ENCODE data around the gene JUP.

JUP gene

DNA sequence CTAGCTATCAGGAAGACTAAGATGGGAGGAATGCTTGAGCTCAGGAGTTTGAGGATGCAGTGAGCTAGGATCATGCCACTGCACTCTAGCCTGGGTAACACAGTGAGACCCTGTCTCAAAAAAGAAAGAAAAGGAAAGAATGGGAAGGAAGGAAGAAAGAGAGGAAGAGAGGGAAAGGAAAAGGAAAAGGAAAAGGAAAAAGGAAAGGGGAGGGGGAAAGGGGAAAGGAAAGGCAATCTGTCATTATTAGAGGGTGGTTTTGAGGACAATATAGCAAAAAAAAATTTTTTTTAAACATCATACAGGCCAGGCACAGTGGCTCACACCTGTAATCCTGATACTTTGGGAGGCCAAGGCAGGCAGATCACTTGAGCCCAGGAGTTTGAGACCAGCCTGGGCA, 20.4 kb downstream of the JUP start:
- H3K36me3 ChIP-seq (ENCODE audit: control insufficient read depth, insufficient read depth, low read length) = peaks cover 82% of the 10 kb centered on the region

GRCh38 chr17:41763327-41763726, 23.2 kb downstream of the JUP start:
- no peaks in the 10 kb centered on the region for H3K9me3 ChIP-seq (ENCODE audit: control insufficient read depth, insufficient read depth, low read depth, low read length)
- no peak overlapping the region for H3K4me3 ChIP-seq (ENCODE audit: low read depth, low read length)
- H3K27ac ChIP-seq (ENCODE audit: low read depth, low read length) = no peak overlapping the region
- no peaks in the 10 kb centered on the region for H3K4me1 ChIP-seq (ENCODE audit: control insufficient read depth, insufficient read depth, low read length)
- H3K36me3 ChIP-seq (ENCODE audit: control insufficient read depth, insufficient read depth, low read length) = peaks cover 76% of the 10 kb centered on the region
- H3K9ac ChIP-seq (ENCODE audit: low read length) = no peak overlapping the region
- no peaks in the 10 kb centered on the region for H3K27me3 ChIP-seq (ENCODE audit: control insufficient read depth, insufficient read depth, low read length)

More for the DNA sequence above, 20.4 kb downstream of the JUP start:
- Histone ChIP-seq H3K4me3 (ENCODE audit: low read depth, low read length) (no peak overlapping the region), H3K27ac (ENCODE audit: low read depth, low read length) (no peak overlapping the region), H3K27me3 (ENCODE audit: control insufficient read depth, insufficient read depth, low read length) (no peaks in the 10 kb centered on the region), H3K9me3 (ENCODE audit: control insufficient read depth, insufficient read depth, low read depth, low read length) (no peaks in the 10 kb centered on the region), H3K9ac (ENCODE audit: low read length) (no peak overlapping the region), H3K4me1 (ENCODE audit: control insufficient read depth, insufficient read depth, low read length) (no peaks in the 10 kb centered on the region)

GRCh38 chr17:41762841-41763240, 23.7 kb downstream of the JUP start:
- no peaks in the 10 kb centered on the region for H3K4me1 ChIP-seq (ENCODE audit: control insufficient read depth, insufficient read depth, low read length)
- no peaks in the 10 kb centered on the region for H3K9me3 ChIP-seq (ENCODE audit: control insufficient read depth, insufficient read depth, low read depth, low read length)
- H3K27me3 ChIP-seq (ENCODE audit: control insufficient read depth, insufficient read depth, low read length) = no peaks in the 10 kb centered on the region
- H3K27ac ChIP-seq (ENCODE audit: low read depth, low read length) = no peak overlapping the region
- no peak overlapping the region for H3K4me3 ChIP-seq (ENCODE audit: low read depth, low read length)
- no peak overlapping the region for H3K9ac ChIP-seq (ENCODE audit: low read length)
- peaks cover 78% of the 10 kb centered on the region for H3K36me3 ChIP-seq (ENCODE audit: control insufficient read depth, insufficient read depth, low read length)

DNA sequence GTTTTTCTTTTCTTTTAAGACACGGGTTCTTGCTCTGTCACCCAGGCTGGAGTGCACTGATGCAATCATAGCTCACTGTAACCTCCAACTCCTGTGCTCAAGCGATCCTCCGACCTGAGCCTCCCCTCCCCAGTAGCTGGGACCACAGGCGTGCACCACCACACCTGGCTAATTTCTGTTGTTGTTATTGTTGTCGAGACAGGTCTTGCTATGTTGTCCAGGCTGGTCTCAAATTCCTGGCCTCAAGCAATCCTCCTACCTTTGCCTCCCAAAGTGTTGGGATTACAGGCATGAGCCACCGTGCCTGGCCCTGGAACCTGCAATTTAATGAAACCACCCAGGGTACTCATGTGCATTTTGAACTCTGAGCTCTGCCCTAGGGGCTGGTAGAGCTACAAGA, 24.1 kb downstream of the JUP start:
- no peak overlapping the region for H3K4me3 ChIP-seq (ENCODE audit: low read depth, low read length)
- no peaks in the 10 kb centered on the region for H3K9me3 ChIP-seq (ENCODE audit: control insufficient read depth, insufficient read depth, low read depth, low read length)
- H3K4me1 ChIP-seq (ENCODE audit: control insufficient read depth, insufficient read depth, low read length) = no peaks in the 10 kb centered on the region
- H3K9ac ChIP-seq (ENCODE audit: low read length) = no peak overlapping the region
- peaks cover 78% of the 10 kb centered on the region for H3K36me3 ChIP-seq (ENCODE audit: control insufficient read depth, insufficient read depth, low read length)
- no peak overlapping the region for H3K27ac ChIP-seq (ENCODE audit: low read depth, low read length)
- no peaks in the 10 kb centered on the region for H3K27me3 ChIP-seq (ENCODE audit: control insufficient read depth, insufficient read depth, low read length)

GRCh38 chr17:41760878-41761277, 25.6 kb downstream of the JUP start:
- Histone ChIP-seq H3K9ac (ENCODE audit: low read length) (no peak overlapping the region), H3K4me3 (ENCODE audit: low read depth, low read length) (no peak overlapping the region), H3K27me3 (ENCODE audit: control insufficient read depth, insufficient read depth, low read length) (no peaks in the 10 kb centered on the region), H3K4me1 (ENCODE audit: control insufficient read depth, insufficient read depth, low read length) (no peaks in the 10 kb centered on the region), H3K36me3 (ENCODE audit: control insufficient read depth, insufficient read depth, low read length) (peaks cover 77% of the 10 kb centered on the region), H3K27ac (ENCODE audit: low read depth, low read length) (no peak overlapping the region), H3K9me3 (ENCODE audit: control insufficient read depth, insufficient read depth, low read depth, low read length) (no peaks in the 10 kb centered on the region)

DNA sequence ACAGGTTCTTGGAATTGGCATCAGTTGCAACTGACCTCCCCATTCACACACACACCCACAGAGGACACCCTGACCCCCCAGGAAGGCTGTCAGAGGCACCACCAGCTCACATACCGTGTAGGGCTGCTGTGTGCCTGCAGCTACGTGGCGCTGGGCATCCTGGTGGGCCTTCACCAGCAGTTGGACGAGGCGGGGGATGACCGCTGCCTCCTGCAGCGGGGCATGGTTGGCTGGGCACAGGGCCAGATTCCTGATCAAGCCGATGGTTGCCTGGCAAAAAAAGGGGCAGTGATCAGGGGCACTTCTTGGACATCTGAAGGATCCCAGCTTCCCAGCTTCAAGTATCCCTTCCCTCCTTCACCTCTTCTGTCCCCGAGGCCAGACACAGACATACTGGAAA, 27.9 kb downstream of the JUP start:
- Histone ChIP-seq H3K27ac (ENCODE audit: low read depth, low read length) (no peak overlapping the region), H3K4me3 (ENCODE audit: low read depth, low read length) (no peak overlapping the region), H3K9me3 (ENCODE audit: control insufficient read depth, insufficient read depth, low read depth, low read length) (no peaks in the 10 kb centered on the region), H3K9ac (ENCODE audit: low read length) (no peak overlapping the region), H3K4me1 (ENCODE audit: control insufficient read depth, insufficient read depth, low read length) (no peaks in the 10 kb centered on the region), H3K36me3 (ENCODE audit: control insufficient read depth, insufficient read depth, low read length) (peaks cover 77% of the 10 kb centered on the region), H3K27me3 (ENCODE audit: control insufficient read depth, insufficient read depth, low read length) (no peaks in the 10 kb centered on the region)

- H3K4me1 ChIP-seq (ENCODE audit: control insufficient read depth, insufficient read depth, low read length) = no peaks in the 10 kb centered on the region
- peaks cover 42% of the 10 kb centered on the region for H3K36me3 ChIP-seq (ENCODE audit: control insufficient read depth, insufficient read depth, low read length)
- H3K27ac ChIP-seq (ENCODE audit: low read depth, low read length) = no peak overlapping the region
- H3K9ac ChIP-seq (ENCODE audit: low read length) = no peak overlapping the region
- no peak overlapping the region for H3K4me3 ChIP-seq (ENCODE audit: low read depth, low read length)
- H3K27me3 ChIP-seq (ENCODE audit: control insufficient read depth, insufficient read depth, low read length) = no peaks in the 10 kb centered on the region
- no peaks in the 10 kb centered on the region for H3K9me3 ChIP-seq (ENCODE audit: control insufficient read depth, insufficient read depth, low read depth, low read length)
These were observed 32.4 kb downstream of the JUP start for GRCh38 chr17:41754066-41754465.

- H3K4me1 ChIP-seq (ENCODE audit: control insufficient read depth, insufficient read depth, low read length) = no peaks in the 10 kb centered on the region
- no peak overlapping the region for H3K27ac ChIP-seq (ENCODE audit: low read depth, low read length)
- no peaks in the 10 kb centered on the region for H3K9me3 ChIP-seq (ENCODE audit: control insufficient read depth, insufficient read depth, low read depth, low read length)
- peaks cover 21% of the 10 kb centered on the region for H3K36me3 ChIP-seq (ENCODE audit: control insufficient read depth, insufficient read depth, low read length)
- H3K9ac ChIP-seq (ENCODE audit: low read length) = no peak overlapping the region
- H3K27me3 ChIP-seq (ENCODE audit: control insufficient read depth, insufficient read depth, low read length) = no peaks in the 10 kb centered on the region
- no peak overlapping the region for H3K4me3 ChIP-seq (ENCODE audit: low read depth, low read length)
These were observed 35.2 kb downstream of the JUP start for GRCh38 chr17:41751288-41751687.

GRCh38 chr17:41750862-41751261, 35.6 kb downstream of the JUP start:
- Histone ChIP-seq H3K36me3 (ENCODE audit: control insufficient read depth, insufficient read depth, low read length) (peaks cover 17% of the 10 kb centered on the region), H3K4me1 (ENCODE audit: control insufficient read depth, insufficient read depth, low read length) (no peaks in the 10 kb centered on the region), H3K4me3 (ENCODE audit: low read depth, low read length) (no peak overlapping the region)

DNA sequence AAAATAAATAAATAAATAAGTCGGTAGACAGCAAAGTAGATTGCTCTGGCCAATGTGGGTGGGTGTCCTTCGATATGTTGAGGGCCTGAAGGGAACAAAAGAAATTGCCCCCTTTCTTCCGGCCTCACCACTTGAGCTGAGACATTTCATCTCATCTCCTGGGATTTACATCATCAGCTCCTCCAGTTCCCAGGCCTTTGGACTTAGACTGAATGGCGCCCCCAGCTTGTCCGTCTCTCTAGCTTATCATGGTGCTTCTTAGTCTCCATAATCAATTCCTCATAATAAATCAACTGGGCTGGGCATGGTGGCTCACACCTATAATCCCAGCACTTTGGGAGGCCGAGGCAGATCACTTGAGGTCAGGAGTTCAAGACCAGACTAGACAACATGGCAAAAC, 38.2 kb downstream of the JUP start:
- Histone ChIP-seq H3K27ac (ENCODE audit: low read depth, low read length) (no peak overlapping the region), H3K9ac (ENCODE audit: low read length) (no peak overlapping the region), H3K36me3 (ENCODE audit: control insufficient read depth, insufficient read depth, low read length) (no peaks in the 10 kb centered on the region), H3K27me3 (ENCODE audit: control insufficient read depth, insufficient read depth, low read length) (no peaks in the 10 kb centered on the region), H3K4me3 (ENCODE audit: low read depth, low read length) (no peak overlapping the region), H3K9me3 (ENCODE audit: control insufficient read depth, insufficient read depth, low read depth, low read length) (no peaks in the 10 kb centered on the region), H3K4me1 (ENCODE audit: control insufficient read depth, insufficient read depth, low read length) (no peaks in the 10 kb centered on the region)

More at GRCh38 chr17:41750862-41751261, 35.6 kb downstream of the JUP start:
- Histone ChIP-seq H3K9ac (ENCODE audit: low read length) (no peak overlapping the region), H3K27me3 (ENCODE audit: control insufficient read depth, insufficient read depth, low read length) (no peaks in the 10 kb centered on the region), H3K9me3 (ENCODE audit: control insufficient read depth, insufficient read depth, low read depth, low read length) (no peaks in the 10 kb centered on the region), H3K27ac (ENCODE audit: low read depth, low read length) (no peak overlapping the region)

- Histone ChIP-seq H3K27me3 (ENCODE audit: control insufficient read depth, insufficient read depth, low read length) (peaks cover 12% of the 10 kb centered on the region), H3K9me3 (ENCODE audit: control insufficient read depth, insufficient read depth, low read depth, low read length) (no peaks in the 10 kb centered on the region), H3K36me3 (ENCODE audit: control insufficient read depth, insufficient read depth, low read length) (no peaks in the 10 kb centered on the region), H3K4me1 (ENCODE audit: control insufficient read depth, insufficient read depth, low read length) (peaks cover 13% of the 10 kb centered on the region), H3K4me3 (ENCODE audit: low read depth, low read length) (no peak overlapping the region), H3K9ac (ENCODE audit: low read length) (no peak overlapping the region), H3K27ac (ENCODE audit: low read depth, low read length) (no peak overlapping the region)
These were observed 44.8 kb downstream of the JUP start for GRCh38 chr17:41741709-41742108.

DNA sequence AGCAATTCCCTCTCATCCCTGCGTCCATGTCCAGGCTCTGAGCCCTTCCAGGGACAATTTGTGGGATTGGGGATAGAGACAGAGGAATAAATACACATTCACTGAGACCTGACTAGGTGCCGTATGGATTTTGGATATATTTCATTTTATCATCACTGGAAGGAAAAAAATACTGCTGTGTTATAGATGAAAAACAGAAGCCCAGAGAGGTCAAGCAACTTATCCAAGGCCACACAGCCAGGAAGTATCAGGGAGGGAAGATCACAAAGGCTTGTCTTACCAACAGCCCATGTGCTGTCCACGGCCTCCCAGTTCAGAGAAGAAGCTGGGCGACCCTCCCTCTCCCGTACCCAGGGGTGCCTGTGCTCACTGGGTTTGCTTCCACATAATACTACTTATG, 46.0 kb downstream of the JUP start:
- Histone ChIP-seq H3K36me3 (ENCODE audit: control insufficient read depth, insufficient read depth, low read length) (no peaks in the 10 kb centered on the region), H3K9me3 (ENCODE audit: control insufficient read depth, insufficient read depth, low read depth, low read length) (no peaks in the 10 kb centered on the region), H3K4me1 (ENCODE audit: control insufficient read depth, insufficient read depth, low read length) (peaks cover 13% of the 10 kb centered on the region), H3K9ac (ENCODE audit: low read length) (no peak overlapping the region), H3K27ac (ENCODE audit: low read depth, low read length) (no peak overlapping the region), H3K4me3 (ENCODE audit: low read depth, low read length) (no peak overlapping the region), H3K27me3 (ENCODE audit: control insufficient read depth, insufficient read depth, low read length) (peaks cover 24% of the 10 kb centered on the region)
